Suppressor macrophage (primary cell): ENCODE results near the gene RMRP.
A peak's percentile ranks its signal among the peaks of the same experiment; 100 is the strongest.
"Not testable (repeated sequence)": the region's sequence is repeated elsewhere in the genome, so short reads cannot be mapped to it uniquely, and the experiment has no call there.

Source experiments
- DNase-seq, 4 experiments: peaks; one replicate each; pipeline ENCODE4 v3.0.0-alpha.2; 2020 to 2022

RMRP gene

DNA sequence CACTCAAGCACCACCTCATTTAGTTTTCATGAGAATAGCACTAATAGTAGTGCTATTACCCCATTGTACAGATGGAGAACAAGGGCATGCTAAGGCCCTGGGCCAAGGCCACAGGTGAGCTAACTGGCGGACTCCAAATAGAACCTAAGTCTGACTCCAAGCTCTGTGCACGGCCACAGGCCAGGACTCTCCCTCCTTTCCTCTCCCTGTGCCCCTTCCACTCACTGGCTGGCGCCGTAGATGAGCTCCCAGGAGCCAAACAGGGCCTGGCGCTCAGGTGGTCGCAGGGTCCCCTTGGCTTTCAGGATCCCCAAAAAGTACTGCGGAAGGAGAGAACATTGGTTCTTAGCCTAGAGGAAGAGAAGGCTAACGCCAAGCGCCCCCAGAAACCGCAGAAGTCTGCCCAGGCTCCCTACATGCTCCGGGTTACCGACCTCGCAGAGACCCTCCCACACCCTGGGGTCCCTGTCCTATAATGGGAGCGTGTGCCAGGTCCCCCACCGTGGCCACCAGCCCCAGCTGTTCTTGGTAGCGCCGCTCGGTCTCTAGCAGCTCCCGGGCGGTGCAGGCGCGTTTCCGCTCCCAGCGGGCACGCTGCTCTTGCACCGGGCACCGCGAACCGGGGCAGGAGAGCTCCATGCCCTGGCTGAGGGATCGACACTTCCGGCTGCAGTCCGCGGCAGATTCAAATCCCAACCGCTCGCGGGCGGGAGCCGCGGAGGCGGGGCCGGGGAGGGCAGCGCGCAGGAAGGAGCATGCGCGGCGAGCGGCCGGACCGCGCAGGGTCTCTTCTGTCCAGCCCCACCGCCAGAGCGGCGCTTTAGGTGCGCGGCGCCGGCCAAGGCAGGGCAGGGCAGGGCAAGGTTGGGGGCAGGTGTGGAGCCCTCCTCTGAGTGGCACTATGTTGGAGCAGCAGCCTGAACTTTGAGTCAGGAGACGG, 7.0 kb upstream of the RMRP start, which contains the start of gene ARHGEF39:
TSS of gene ARHGEF39 (minus strand) at position 665 of the 940 bp plus-strand sequence. CDS start at position 639, 26 bp downstream.
- peak; percentile 85 to 93 (median 88) for DNase-seq

GRCh38 chr9:35662437-35662836, 4.6 kb upstream of the RMRP start:
- no peak for DNase-seq

- no peak for DNase-seq
Observed at GRCh38 chr9:35661756-35662350, 4.0 kb upstream of the RMRP start.

- no peak for DNase-seq
Observed at GRCh38 chr9:35660966-35661415, 3.2 kb upstream of the RMRP start.

GRCh38 chr9:35659340-35659739, 1.5 kb upstream of the RMRP start:
- no peak for DNase-seq

GRCh38 chr9:35658968-35659220, 1.1 kb upstream of the RMRP start:
- DNase-seq: peak; percentile 50 to 58 (median 55)

- peak; percentile 94 to 98 (median 96) for DNase-seq
Observed at GRCh38 chr9:35658137-35658967, 533 bp upstream of the RMRP start, which contains the start of gene CCDC107. TSS of gene CCDC107 (plus strand) at chr9:35658292. CDS start at chr9:35658380, 88 bp downstream.

DNA sequence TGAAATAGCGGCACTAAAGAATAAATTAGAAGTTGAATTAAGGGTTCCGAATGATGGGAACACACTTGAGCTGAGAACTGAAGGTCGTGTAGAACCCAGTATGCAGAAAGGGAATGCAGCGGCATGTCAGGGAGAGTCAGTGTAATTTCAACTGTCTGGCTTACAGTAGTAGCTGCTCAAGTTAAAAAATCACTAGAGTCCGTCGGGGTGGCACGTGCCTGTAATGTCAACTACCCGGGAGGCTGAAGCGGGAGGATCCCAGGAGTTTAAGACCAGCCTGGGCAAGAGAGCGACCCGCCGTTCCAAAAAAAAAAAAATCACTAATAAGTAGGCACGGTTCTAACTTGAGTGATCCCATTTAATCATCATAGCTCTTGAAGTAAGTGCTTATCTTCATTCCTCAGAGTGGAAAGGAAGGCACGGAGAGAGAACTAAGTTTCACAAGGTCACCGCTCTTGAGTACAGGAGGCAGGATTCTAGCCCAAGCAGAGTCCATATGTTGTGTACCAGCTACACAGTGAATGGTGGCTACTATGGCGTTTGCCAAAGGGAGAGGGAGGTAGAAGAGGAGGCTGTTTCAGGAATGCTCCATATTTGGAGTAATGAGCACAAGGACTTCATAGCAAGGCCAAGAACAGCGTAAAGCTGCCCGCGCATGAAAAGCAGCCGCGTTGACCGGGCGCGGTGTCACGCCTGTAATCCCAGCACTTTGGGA, 831 bp downstream of the RMRP start:
- peak in 2 of 4 experiments; percentile 31 to 35 for DNase-seq

DNA sequence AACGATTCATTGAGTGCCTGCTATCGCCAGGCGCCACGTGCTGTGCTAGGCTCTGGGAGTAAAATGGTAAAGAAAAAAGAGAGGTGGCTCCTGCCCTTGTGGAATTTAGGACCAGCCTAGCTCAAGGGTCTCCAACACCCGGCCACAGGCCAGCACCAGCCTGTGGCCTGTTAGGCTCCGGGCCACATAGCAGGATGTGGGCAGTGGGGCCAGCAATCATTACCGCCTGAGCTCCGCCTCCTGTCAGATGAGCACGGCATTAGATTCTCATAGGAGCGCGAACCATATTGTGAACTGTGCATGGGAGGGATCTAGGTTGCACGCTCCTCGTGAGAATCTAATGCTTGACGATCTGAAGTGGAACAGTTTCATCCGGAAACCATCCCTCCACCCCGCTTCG, 1.5 kb downstream of the RMRP start:
- no peak for DNase-seq

- DNase-seq: peak in 1 of 4 experiments; percentile 2
Observed at GRCh38 chr9:35653611-35654010, 4.2 kb downstream of the RMRP start.

GRCh38 chr9:35652829-35653209, 5.0 kb downstream of the RMRP start:
- DNase-seq: peak in 1 of 4 experiments; percentile 27

GRCh38 chr9:35651956-35652828, 5.6 kb downstream of the RMRP start:
- DNase-seq: peak; percentile 60 to 91 (median 76)

GRCh38 chr9:35650341-35651158, 7.3 kb downstream of the RMRP start, which contains the start of gene SIT1:
TSS of gene SIT1 (minus strand) at chr9:35650931. CDS start at chr9:35650853, 78 bp downstream.
- DNase-seq: no peak

- peak; percentile 60 to 81 (median 73) for DNase-seq
Observed at GRCh38 chr9:35649431-35650340, 8.1 kb downstream of the RMRP start.

GRCh38 chr9:35646533-35647265, 11.1 kb downstream of the RMRP start:
- peak; percentile 96 to 98 (median 98) for DNase-seq

- peak; percentile 31 to 51 (median 46) for DNase-seq
Observed at GRCh38 chr9:35646153-35646532, 11.7 kb downstream of the RMRP start.

- DNase-seq: not testable (repeated sequence)
Observed at GRCh38 chr9:35645736-35646135, 12.1 kb downstream of the RMRP start.

GRCh38 chr9:35643046-35643445, 14.8 kb downstream of the RMRP start:
- no peak for DNase-seq
